ENCODE results near the gene GLDN.

DNA sequence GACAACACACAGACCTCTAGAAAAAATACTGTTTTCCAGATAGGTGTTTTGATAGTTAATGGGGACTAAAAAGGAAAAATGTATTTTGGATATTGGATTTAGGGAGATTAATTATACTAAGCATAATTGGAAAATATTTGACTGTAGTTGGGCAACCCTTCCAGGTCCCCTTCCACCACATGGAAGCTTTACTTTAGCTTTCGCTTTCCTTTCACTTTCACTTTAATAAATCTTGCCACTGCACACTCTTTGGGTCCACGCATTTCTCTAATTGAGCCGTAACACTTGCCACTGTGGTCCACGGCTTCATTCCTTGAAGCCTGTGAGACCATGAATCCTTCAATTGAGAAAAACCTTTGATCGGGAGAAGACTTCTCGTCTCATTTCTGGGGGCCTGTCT lies 15.5 kb downstream of the GLDN start:
- TF ChIP-seq, protein P1, sequence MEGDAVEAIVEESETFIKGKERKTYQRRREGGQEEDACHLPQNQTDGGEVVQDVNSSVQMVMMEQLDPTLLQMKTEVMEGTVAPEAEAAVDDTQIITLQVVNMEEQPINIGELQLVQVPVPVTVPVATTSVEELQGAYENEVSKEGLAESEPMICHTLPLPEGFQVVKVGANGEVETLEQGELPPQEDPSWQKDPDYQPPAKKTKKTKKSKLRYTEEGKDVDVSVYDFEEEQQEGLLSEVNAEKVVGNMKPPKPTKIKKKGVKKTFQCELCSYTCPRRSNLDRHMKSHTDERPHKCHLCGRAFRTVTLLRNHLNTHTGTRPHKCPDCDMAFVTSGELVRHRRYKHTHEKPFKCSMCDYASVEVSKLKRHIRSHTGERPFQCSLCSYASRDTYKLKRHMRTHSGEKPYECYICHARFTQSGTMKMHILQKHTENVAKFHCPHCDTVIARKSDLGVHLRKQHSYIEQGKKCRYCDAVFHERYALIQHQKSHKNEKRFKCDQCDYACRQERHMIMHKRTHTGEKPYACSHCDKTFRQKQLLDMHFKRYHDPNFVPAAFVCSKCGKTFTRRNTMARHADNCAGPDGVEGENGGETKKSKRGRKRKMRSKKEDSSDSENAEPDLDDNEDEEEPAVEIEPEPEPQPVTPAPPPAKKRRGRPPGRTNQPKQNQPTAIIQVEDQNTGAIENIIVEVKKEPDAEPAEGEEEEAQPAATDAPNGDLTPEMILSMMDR (IDR thresholded peaks at IDR 0.05) = no peak
- TF ChIP-seq EP300 (IDR thresholded peaks at IDR 0.05) = no peak

All from tibial nerve (tissue), 4 donors.